Measurements from ENCODE around the gene ALDH1A1. TPM values are rescaled to one million over a fixed set of nuclear protein-coding genes. Genes with fewer than 3 reads are reported as not detected.

ALDH1A1 gene
- total RNA-seq, 1 experiment from 2014 or later: 8.8 TPM

- ChIA-PET POLR2A (ENCODE audit: low non-redundant PET) (no interaction called here), CTCF (no interaction called here)
- Histone ChIP-seq H3K9me3 (ENCODE audit: low read depth, low read length, poor library complexity, severe bottlenecking) (no peaks in the 10 kb centered on the region), H3K4me1 (ENCODE audit: insufficient read depth, low read length, poor library complexity, severe bottlenecking) (peaks cover 15% of the 10 kb centered on the region), H3K4me3 (ENCODE audit: low read depth, low read length, poor library complexity, severe bottlenecking) (no peak overlapping the region), H3K27ac (ENCODE audit: low read depth, low read length, poor library complexity, severe bottlenecking) (no peak overlapping the region), H3K27me3 (replicated peaks; ENCODE audit: insufficient read depth, low read depth, low read length, poor library complexity) (no peaks in the 10 kb centered on the region), H3K36me3 (ENCODE audit: insufficient read depth, low read length, poor library complexity, severe bottlenecking) (no peaks in the 10 kb centered on the region)
- BruUV-seq (replicated peaks): no TSS peak
- no peak for DNase-seq (ENCODE audit: low spot score)
- intact Hi-C loops (cut with micrococcal nuclease; ENCODE audit: unreplicated experiment): no loop called here
- no peak for TF ChIP-seq CTCF (conservative IDR thresholded peaks at IDR 0.05; ENCODE audit: low read depth, low read length)
- no peak for TF ChIP-seq EZH2 (IDR thresholded peaks at IDR 0.05; ENCODE audit: borderline replicate concordance, low read depth, low read length, poor library complexity, severe bottlenecking)
Measured at GRCh38 chr9:72949918-72950325, 2.9 kb downstream of the ALDH1A1 start.

GRCh38 chr9:72949244-72949582 lies 3.6 kb downstream of the ALDH1A1 start:
- ChIA-PET CTCF (no interaction called here), POLR2A (ENCODE audit: low non-redundant PET) (no interaction called here)
- no peak for TF ChIP-seq CTCF (conservative IDR thresholded peaks at IDR 0.05; ENCODE audit: low read depth, low read length)
- TF ChIP-seq EZH2 (IDR thresholded peaks at IDR 0.05; ENCODE audit: borderline replicate concordance, low read depth, low read length, poor library complexity, severe bottlenecking): no peak
- H3K27ac ChIP-seq (ENCODE audit: low read depth, low read length, poor library complexity, severe bottlenecking): no peak overlapping the region
- no peak for DNase-seq (ENCODE audit: low spot score)
- no peaks in the 10 kb centered on the region for H3K9me3 ChIP-seq (ENCODE audit: low read depth, low read length, poor library complexity, severe bottlenecking)
- H3K4me1 ChIP-seq (ENCODE audit: insufficient read depth, low read length, poor library complexity, severe bottlenecking): peaks cover 15% of the 10 kb centered on the region
- intact Hi-C loops (cut with micrococcal nuclease; ENCODE audit: unreplicated experiment): no loop called here
- no peaks in the 10 kb centered on the region for H3K27me3 ChIP-seq (replicated peaks; ENCODE audit: insufficient read depth, low read depth, low read length, poor library complexity)
- no peaks in the 10 kb centered on the region for H3K36me3 ChIP-seq (ENCODE audit: insufficient read depth, low read length, poor library complexity, severe bottlenecking)
- H3K4me3 ChIP-seq (ENCODE audit: low read depth, low read length, poor library complexity, severe bottlenecking): no peak overlapping the region
- BruUV-seq (replicated peaks): no TSS peak

GRCh38 chr9:72948575-72949243 lies 4.1 kb downstream of the ALDH1A1 start:
- ChIA-PET POLR2A (ENCODE audit: low non-redundant PET) (no interaction called here), CTCF (no interaction called here)
- intact Hi-C loops (cut with micrococcal nuclease; ENCODE audit: unreplicated experiment): no loop called here
- Histone ChIP-seq H3K4me1 (ENCODE audit: insufficient read depth, low read length, poor library complexity, severe bottlenecking) (peaks cover 15% of the 10 kb centered on the region), H3K36me3 (ENCODE audit: insufficient read depth, low read length, poor library complexity, severe bottlenecking) (no peaks in the 10 kb centered on the region), H3K27ac (ENCODE audit: low read depth, low read length, poor library complexity, severe bottlenecking) (no peak overlapping the region), H3K9me3 (ENCODE audit: low read depth, low read length, poor library complexity, severe bottlenecking) (no peaks in the 10 kb centered on the region), H3K27me3 (replicated peaks; ENCODE audit: insufficient read depth, low read depth, low read length, poor library complexity) (no peaks in the 10 kb centered on the region), H3K4me3 (ENCODE audit: low read depth, low read length, poor library complexity, severe bottlenecking) (no peak overlapping the region)
- no peak for DNase-seq (ENCODE audit: low spot score)
- BruUV-seq (replicated peaks): no TSS peak
- TF ChIP-seq EZH2 (IDR thresholded peaks at IDR 0.05; ENCODE audit: borderline replicate concordance, low read depth, low read length, poor library complexity, severe bottlenecking) (no peak), CTCF (conservative IDR thresholded peaks at IDR 0.05; ENCODE audit: low read depth, low read length) (no peak)
